Measurements from ENCODE around the gene ADAMTS15.

Gene ADAMTS15

GRCh38 chr11:130483124-130483523, 34.7 kb downstream of the ADAMTS15 start:
- no peak for DNase-seq

- DNase-seq: no peak
These were observed 37.5 kb downstream of the ADAMTS15 start for GRCh38 chr11:130485983-130486382.

- DNase-seq: no peak
These were observed 38.0 kb downstream of the ADAMTS15 start for GRCh38 chr11:130486391-130486836.

- DNase-seq: no peak
These were observed 38.8 kb downstream of the ADAMTS15 start for GRCh38 chr11:130486987-130487923.

- DNase-seq: no peak
These were observed 39.7 kb downstream of the ADAMTS15 start for GRCh38 chr11:130487924-130488815.

- no peak for DNase-seq
These were observed 40.6 kb downstream of the ADAMTS15 start for GRCh38 chr11:130488848-130489584.

GRCh38 chr11:130489716-130490115, 41.3 kb downstream of the ADAMTS15 start:
- no peak for DNase-seq

GRCh38 chr11:130490682-130491449, 42.4 kb downstream of the ADAMTS15 start:
- no peak for DNase-seq

GRCh38 chr11:130498181-130498580, 49.7 kb downstream of the ADAMTS15 start:
- DNase-seq: no peak

GRCh38 chr11:130499828-130500227, 51.4 kb downstream of the ADAMTS15 start:
- no peak for DNase-seq

- no peak for DNase-seq
These were observed 55.9 kb downstream of the ADAMTS15 start for GRCh38 chr11:130504317-130504716.

GRCh38 chr11:130508913-130509312, 60.5 kb downstream of the ADAMTS15 start:
- DNase-seq: no peak

GRCh38 chr11:130509942-130510341, 61.5 kb downstream of the ADAMTS15 start:
- DNase-seq: no peak

GRCh38 chr11:130510407-130511006, 62.1 kb downstream of the ADAMTS15 start:
- DNase-seq: no peak

GRCh38 chr11:130511765-130512164, 63.3 kb downstream of the ADAMTS15 start:
- DNase-seq: no peak

- DNase-seq: no peak
These were observed 64.2 kb downstream of the ADAMTS15 start for GRCh38 chr11:130512662-130513061.

- DNase-seq: no peak
These were observed 64.7 kb downstream of the ADAMTS15 start for GRCh38 chr11:130513132-130513531.

GRCh38 chr11:130514316-130514715, 65.9 kb downstream of the ADAMTS15 start:
- no peak for DNase-seq

- no peak for DNase-seq
These were observed 66.4 kb downstream of the ADAMTS15 start for GRCh38 chr11:130514851-130515250.

- DNase-seq: no peak
These were observed 67.5 kb downstream of the ADAMTS15 start for GRCh38 chr11:130515829-130516553.

Measured in NCI-H1048 (cell line).